H9 (cell line): ENCODE measurements around the gene LHX1. TPM values are rescaled to one million over a fixed set of nuclear protein-coding genes. Genes with fewer than 3 reads are reported as not detected.
A peak's percentile ranks its signal among the peaks of the same experiment; 100 is the strongest.

Source experiments
- DNase-seq: peaks from one replicate; pipeline ENCODE4 v3.0.0-alpha.2; 2017
- H2AFZ ChIP-seq: one replicate; pipeline ENCODE4 v1.6.1; 2013; ENCODE audit warnings: mild to moderate bottlenecking, low read length, control low read depth, moderate library complexity
- H2AK5ac ChIP-seq: 2 replicates; pipeline ENCODE4 v1.6.1; 2013; ENCODE audit warnings: low read length, control low read depth, mixed read lengths; ENCODE audit not compliant: insufficient read length
- H2BK120ac ChIP-seq: one replicate; pipeline ENCODE4 v1.6.1; 2013; ENCODE audit warnings: low read depth, mild to moderate bottlenecking, low read length, control low read depth, inconsistent platforms; ENCODE audit not compliant: poor library complexity, severe bottlenecking
- H2BK12ac ChIP-seq: 2 replicates; pipeline ENCODE4 v1.6.1; 2013; ENCODE audit warnings: low read length, control low read depth, mixed read lengths, low read depth; ENCODE audit not compliant: insufficient read length
- H2BK15ac ChIP-seq: 2 replicates; pipeline ENCODE4 v1.6.1; 2013; ENCODE audit warnings: low read depth, low read length, control low read depth
- H2BK20ac ChIP-seq: one replicate; pipeline ENCODE4 v1.6.1; 2013; ENCODE audit warnings: low read depth, mild to moderate bottlenecking, low read length, control low read depth, inconsistent platforms; ENCODE audit not compliant: poor library complexity, severe bottlenecking
- H2BK5ac ChIP-seq: 2 replicates; pipeline ENCODE4 v1.6.1; 2013; ENCODE audit warnings: low read length, control low read depth, mixed read lengths; ENCODE audit not compliant: insufficient read length
- H3K14ac ChIP-seq: 2 replicates; pipeline ENCODE4 v1.6.1; 2013; ENCODE audit warnings: low read length, control low read depth; ENCODE audit not compliant: insufficient read depth
- H3K18ac ChIP-seq: 2 replicates; pipeline ENCODE4 v1.6.1; 2013; ENCODE audit warnings: low read depth, mild to moderate bottlenecking, mixed read lengths, low read length, control low read depth; ENCODE audit not compliant: insufficient read length
- H3K23ac ChIP-seq: 2 replicates; pipeline ENCODE4 v1.6.1; 2013; ENCODE audit warnings: low read length, control low read depth, mixed read lengths, low read depth; ENCODE audit not compliant: insufficient read length
- H3K23me2 ChIP-seq: 2 replicates; pipeline ENCODE4 v1.6.1; 2013; ENCODE audit warnings: low read depth, mild to moderate bottlenecking, mixed read lengths, low read length, control low read depth; ENCODE audit not compliant: insufficient read length, poor library complexity, severe bottlenecking
- H3K27ac ChIP-seq: 2 replicates; pipeline ENCODE4 v1.5.1; 2013; ENCODE audit warnings: low read length, control low read depth, mixed read lengths, low read depth; ENCODE audit not compliant: insufficient read length
- H3K27me3 ChIP-seq: 2 replicates; pipeline ENCODE4 v1.6.1; 2013; ENCODE audit warnings: low read length, control low read depth, inconsistent platforms; ENCODE audit not compliant: insufficient read depth
- H3K4ac ChIP-seq: 2 replicates; pipeline ENCODE4 v1.6.1; 2013; ENCODE audit warnings: low read depth, mild to moderate bottlenecking, control low read depth, inconsistent platforms, low read length, moderate library complexity
- H3K4me1 ChIP-seq: 2 replicates; pipeline ENCODE4 v1.6.1; 2013; ENCODE audit warnings: low read length, control low read depth, inconsistent platforms; ENCODE audit not compliant: insufficient read depth
- H3K4me2 ChIP-seq: 2 replicates; pipeline ENCODE4 v1.6.1; 2013; ENCODE audit warnings: low read length, control low read depth, mixed read lengths; ENCODE audit not compliant: insufficient read length, insufficient read depth
- H3K56ac ChIP-seq: 2 replicates; pipeline ENCODE4 v1.6.1; 2013; ENCODE audit warnings: low read depth, mild to moderate bottlenecking, mixed read lengths, low read length, control low read depth; ENCODE audit not compliant: insufficient read length
- H3K79me1 ChIP-seq: 2 replicates; pipeline ENCODE4 v1.6.1; 2013; ENCODE audit warnings: low read depth, mild to moderate bottlenecking, moderate library complexity, low read length, control low read depth, inconsistent platforms; ENCODE audit not compliant: insufficient read depth, poor library complexity, severe bottlenecking
- H3K79me2 ChIP-seq: 2 replicates; pipeline ENCODE4 v1.6.1; 2013; ENCODE audit warnings: low read length, control low read depth, inconsistent platforms; ENCODE audit not compliant: insufficient read depth
- H3K9ac ChIP-seq: 2 replicates; pipeline ENCODE4 v1.6.1; 2013; ENCODE audit warnings: low read length, control low read depth, mixed read lengths; ENCODE audit not compliant: insufficient read length; ENCODE audit errors: extremely low read depth
- H3K9me3 ChIP-seq: one replicate; pipeline ENCODE4 v1.6.1; 2013; ENCODE audit warnings: low read depth, low read length, inconsistent platforms; ENCODE audit not compliant: control insufficient read depth
- H3T11ph ChIP-seq: one replicate; pipeline ENCODE4 v1.6.1; 2013; ENCODE audit warnings: mild to moderate bottlenecking, low read length, control low read depth, inconsistent platforms
- H4K20me1 ChIP-seq: one replicate; pipeline ENCODE4 v1.6.1; 2013; ENCODE audit not compliant: control insufficient read depth, insufficient read length, insufficient read depth
- H4K5ac ChIP-seq: 2 replicates; pipeline ENCODE4 v1.6.1; 2013; ENCODE audit warnings: low read depth, mild to moderate bottlenecking, mixed read lengths, low read length, control low read depth; ENCODE audit not compliant: insufficient read length
- H4K8ac ChIP-seq: replicated peaks from 2 replicates; pipeline ENCODE4 v1.6.1; 2013; ENCODE audit warnings: low read length, control low read depth, mixed read lengths, low read depth; ENCODE audit not compliant: insufficient read length
- H4K91ac ChIP-seq: 2 replicates; pipeline ENCODE4 v1.6.1; 2013; ENCODE audit warnings: low read depth, mild to moderate bottlenecking, moderate library complexity, mixed read lengths, low read length, control low read depth; ENCODE audit not compliant: insufficient read length
- H3K27ac Mint-ChIP-seq, 3 experiments: 2 replicates in 2 of 3; 3 replicates in 1 of 3; pipeline ENCODE4 v1.8.0; 2020 to 2021; ENCODE audit warnings: mixed read lengths in 3 of 3, mild to moderate bottlenecking in 1 of 3, moderate library complexity in 1 of 3
- H3K27me3 Mint-ChIP-seq: 2 replicates; pipeline ENCODE4 v1.8.0; 2021; ENCODE audit warnings: low read depth, mild to moderate bottlenecking, moderate library complexity, mixed read lengths
- H3K36me3 Mint-ChIP-seq, 3 experiments: 2 replicates in 2 of 3; 3 replicates in 1 of 3; pipeline ENCODE4 v1.8.0; 2020 to 2021; ENCODE audit warnings: low read depth in 3 of 3, mixed read lengths in 3 of 3; ENCODE audit not compliant: insufficient read depth in 1 of 3
- H3K4me1 Mint-ChIP-seq, 2 experiments: 2 replicates each; pipeline ENCODE4 v1.8.0; 2020; ENCODE audit warnings: mixed read lengths in 2 of 2
- H3K4me3 Mint-ChIP-seq, 2 experiments: 2 replicates in 1 of 2; 3 replicates in 1 of 2; pipeline ENCODE4 v1.8.0; 2020 to 2021; ENCODE audit warnings: mild to moderate bottlenecking in 2 of 2, mixed read lengths in 2 of 2, moderate library complexity in 1 of 2
- H3K9me3 Mint-ChIP-seq, 2 experiments: 2 replicates in 1 of 2; 3 replicates in 1 of 2; pipeline ENCODE4 v1.8.0; 2020; ENCODE audit warnings: mild to moderate bottlenecking in 2 of 2, mixed read lengths in 2 of 2, moderate library complexity in 1 of 2
- WGBS: extraction: QIAGEN DNeasy Blood & Tissue Kit; methylation state at CpG from one replicate; pipeline ENCODE4 v1.1.7; 2013; ENCODE audit warnings: missing lambda C conversion rate, low lambda C conversion rate, mixed read lengths; ENCODE audit not compliant: insufficient read length; ENCODE audit errors: extremely low coverage; 5-methylcytosine and 5-hydroxymethylcytosine counted together
- total RNA-seq: library from RNA; stranded (reverse); gene quantifications from 2 replicates; pipeline ENCODE4 v1.2.1, GENCODE V29; 2021
- TF ChIP-seq, protein P1 (sequence below): fragments of 200-600 bp; sonication (generic); conservative IDR thresholded peaks from 3 replicates; pipeline ENCODE4 v1.8.0; 2021; ENCODE audit warnings: antibody characterized with exemption, mild to moderate bottlenecking

The LHX1 gene
- total RNA-seq, 1 experiment from 2014 or later: 0.22 TPM

GRCh38 chr17:36949461-36949927, 12.2 kb downstream of the LHX1 start:
- Histone ChIP-seq H4K20me1 (no peaks in the 10 kb centered on the region), H4K91ac (no peak overlapping the region), H2BK12ac (no peak overlapping the region), H4K8ac (no peak overlapping the region), H3K56ac (no peak overlapping the region), H3T11ph (no peak overlapping the region), H3K23me2 (peaks cover 11% of the 10 kb centered on the region), H2BK5ac (no peak overlapping the region), H3K9ac (peak overlapping the region; percentile 43), H3K4me1 (no peaks in the 10 kb centered on the region; the same call in 1 of the 2 replicates), H3K4ac (no peak overlapping the region), H3K23ac (no peak overlapping the region), H3K4me2 (peak overlapping the region; percentile 62), H3K79me1 (no peaks in the 10 kb centered on the region), H4K5ac (no peak overlapping the region), H3K27ac (no peak overlapping the region), H3K79me2 (peaks cover 2% of the 10 kb centered on the region; the same call in 1 of the 2 replicates), H2BK15ac (no peak overlapping the region), H3K27me3 (peaks cover 34% of the 10 kb centered on the region), H2AK5ac (no peak overlapping the region), H3K18ac (no peak overlapping the region), H3K9me3 (no peaks in the 10 kb centered on the region), H2AFZ (no peak overlapping the region), H2BK20ac (no peak overlapping the region), H2BK120ac (no peak overlapping the region), H3K14ac (peak overlapping the region; percentile 74)
- peaks cover 12 to 51% (median 39%) of the 10 kb centered on the region in 3 experiments for H3K36me3 Mint-ChIP-seq
- WGBS: no CpG with 5 or more reads among the region's 9 CpGs
- peaks cover 34 to 50% of the 10 kb centered on the region in 2 experiments for H3K4me1 Mint-ChIP-seq
- DNase-seq: no peak
- peaks cover 51% of the 10 kb centered on the region for H3K27me3 Mint-ChIP-seq
- TF ChIP-seq, protein P1, sequence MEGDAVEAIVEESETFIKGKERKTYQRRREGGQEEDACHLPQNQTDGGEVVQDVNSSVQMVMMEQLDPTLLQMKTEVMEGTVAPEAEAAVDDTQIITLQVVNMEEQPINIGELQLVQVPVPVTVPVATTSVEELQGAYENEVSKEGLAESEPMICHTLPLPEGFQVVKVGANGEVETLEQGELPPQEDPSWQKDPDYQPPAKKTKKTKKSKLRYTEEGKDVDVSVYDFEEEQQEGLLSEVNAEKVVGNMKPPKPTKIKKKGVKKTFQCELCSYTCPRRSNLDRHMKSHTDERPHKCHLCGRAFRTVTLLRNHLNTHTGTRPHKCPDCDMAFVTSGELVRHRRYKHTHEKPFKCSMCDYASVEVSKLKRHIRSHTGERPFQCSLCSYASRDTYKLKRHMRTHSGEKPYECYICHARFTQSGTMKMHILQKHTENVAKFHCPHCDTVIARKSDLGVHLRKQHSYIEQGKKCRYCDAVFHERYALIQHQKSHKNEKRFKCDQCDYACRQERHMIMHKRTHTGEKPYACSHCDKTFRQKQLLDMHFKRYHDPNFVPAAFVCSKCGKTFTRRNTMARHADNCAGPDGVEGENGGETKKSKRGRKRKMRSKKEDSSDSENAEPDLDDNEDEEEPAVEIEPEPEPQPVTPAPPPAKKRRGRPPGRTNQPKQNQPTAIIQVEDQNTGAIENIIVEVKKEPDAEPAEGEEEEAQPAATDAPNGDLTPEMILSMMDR: no peak
- H3K9me3 Mint-ChIP-seq: no peaks in the 10 kb centered on the region; a peak in 1 of 5 replicates
- peak overlapping the region; percentile 91 to 94 for H3K4me3 Mint-ChIP-seq
- H3K27ac Mint-ChIP-seq: peak overlapping the region in 1 of 3 experiments; percentile 79; a peak in 2 of 7 replicates
